ENCODE data around the gene GNB1.
A peak's percentile ranks its signal among the peaks of the same experiment; 100 is the strongest.
"Not testable (repeated sequence)": the region's sequence is repeated elsewhere in the genome, so short reads cannot be mapped to it uniquely, and the experiment has no call there.

Gene GNB1

DNA sequence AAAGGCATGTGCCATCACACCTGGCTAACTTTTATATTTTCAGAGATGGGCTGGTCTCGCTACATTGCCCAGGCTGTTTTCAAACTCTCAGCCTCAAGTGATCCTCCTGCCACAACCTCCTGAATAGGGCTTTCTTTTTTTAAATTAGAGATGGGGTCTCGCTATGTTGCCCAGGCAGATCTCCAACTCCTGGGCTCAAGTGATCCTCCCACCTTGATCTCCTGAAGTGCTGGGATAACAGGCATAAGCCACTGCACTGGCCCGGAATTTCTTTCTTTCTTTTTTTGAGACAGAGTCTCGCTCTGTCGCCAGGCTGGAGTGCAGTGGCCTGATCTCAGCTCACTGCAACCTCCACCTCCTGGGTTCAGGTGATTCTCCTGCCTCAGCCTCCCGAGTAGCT is 34.7 kb downstream of the GNB1 start:
- not testable (repeated sequence) for DNase-seq

DNA sequence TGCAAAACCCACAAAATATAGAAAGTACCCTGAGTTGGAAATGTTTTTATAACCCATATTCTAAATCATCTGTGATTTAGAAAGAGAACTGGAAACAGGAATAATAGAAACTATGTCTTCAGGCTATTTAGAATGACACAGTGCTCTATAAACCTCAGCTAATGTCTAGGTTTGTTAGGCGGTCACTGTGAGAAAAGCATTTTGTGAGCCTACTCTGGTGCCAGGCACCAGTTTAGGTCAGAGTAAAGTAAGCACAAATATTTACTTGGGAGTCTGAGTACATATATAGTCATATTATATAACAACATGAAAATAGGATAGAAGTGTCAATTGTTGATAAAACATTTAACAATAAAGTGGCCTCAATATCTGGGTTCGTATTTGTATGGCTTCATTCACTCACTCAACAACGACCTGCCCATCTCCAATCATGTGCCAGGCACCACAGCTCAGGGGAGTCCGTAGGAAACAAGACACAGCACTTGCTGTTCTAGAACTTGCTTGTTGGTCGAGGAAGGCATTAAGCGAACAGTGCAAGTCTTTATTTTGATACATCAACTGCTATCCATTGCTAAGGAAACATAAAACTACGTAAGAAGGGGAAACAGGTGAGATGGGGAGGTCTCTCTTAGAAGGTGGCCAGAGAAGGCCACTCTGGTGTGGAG is 37.2 kb downstream of the GNB1 start:
- DNase-seq = no peak

DNA sequence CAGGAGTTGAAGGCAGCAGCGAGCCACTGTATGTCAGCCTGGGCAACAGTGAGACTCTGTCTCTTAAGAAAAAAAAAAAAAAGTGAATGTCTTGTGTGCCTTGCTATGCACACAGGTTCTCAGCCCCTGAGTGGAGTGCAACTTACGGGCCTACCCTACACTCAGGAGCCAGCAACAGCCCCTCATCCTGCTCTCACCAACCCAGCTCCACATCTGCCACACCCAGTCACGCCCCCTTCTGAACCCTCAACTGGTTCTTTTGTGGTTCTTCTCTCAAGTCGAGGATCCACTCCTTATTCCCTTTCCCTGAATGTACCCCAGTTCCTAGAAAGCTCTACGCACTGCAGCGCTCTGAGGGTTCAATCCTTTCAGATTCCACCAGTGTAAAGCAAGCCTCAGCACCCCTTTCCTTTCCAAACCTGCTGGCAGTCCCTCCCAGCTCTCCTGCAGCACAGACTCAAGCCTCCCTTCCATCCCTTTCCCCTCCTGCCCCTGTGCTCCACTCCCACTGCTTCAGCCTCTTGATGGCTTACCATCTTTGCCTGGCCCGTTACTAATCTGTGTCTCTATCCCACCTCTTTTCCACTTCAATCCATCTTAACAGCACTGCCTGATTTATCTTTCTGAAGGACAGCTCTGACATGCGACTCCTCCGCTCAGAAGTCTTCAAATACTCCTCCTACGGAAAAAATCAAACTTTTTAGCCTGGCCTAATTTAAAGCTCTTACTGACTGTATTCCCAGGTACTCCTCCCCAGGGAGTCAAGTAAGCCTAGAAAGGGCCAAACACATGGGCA is 38.1 kb downstream of the GNB1 start:
- DNase-seq = no peak

DNA sequence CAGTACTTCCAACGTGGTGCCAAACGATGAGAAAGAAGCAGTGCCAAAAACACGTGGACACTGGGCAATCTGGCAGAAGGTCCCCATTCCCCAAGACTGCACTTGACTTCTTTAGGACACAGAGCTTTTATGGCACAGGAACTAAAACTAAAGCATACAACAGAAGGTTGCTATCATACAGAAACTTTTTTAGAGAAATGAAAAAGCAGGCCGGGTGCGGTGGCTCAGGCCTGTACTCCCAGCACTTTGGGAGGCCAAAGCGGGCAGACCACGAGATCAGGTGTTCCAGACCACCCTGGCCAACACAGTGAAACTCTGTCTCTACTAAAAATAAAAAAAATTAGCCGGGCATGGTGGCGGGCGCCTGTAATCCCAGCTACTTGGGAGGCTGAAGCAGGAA is 43.0 kb downstream of the GNB1 start:
- DNase-seq = no peak

DNA sequence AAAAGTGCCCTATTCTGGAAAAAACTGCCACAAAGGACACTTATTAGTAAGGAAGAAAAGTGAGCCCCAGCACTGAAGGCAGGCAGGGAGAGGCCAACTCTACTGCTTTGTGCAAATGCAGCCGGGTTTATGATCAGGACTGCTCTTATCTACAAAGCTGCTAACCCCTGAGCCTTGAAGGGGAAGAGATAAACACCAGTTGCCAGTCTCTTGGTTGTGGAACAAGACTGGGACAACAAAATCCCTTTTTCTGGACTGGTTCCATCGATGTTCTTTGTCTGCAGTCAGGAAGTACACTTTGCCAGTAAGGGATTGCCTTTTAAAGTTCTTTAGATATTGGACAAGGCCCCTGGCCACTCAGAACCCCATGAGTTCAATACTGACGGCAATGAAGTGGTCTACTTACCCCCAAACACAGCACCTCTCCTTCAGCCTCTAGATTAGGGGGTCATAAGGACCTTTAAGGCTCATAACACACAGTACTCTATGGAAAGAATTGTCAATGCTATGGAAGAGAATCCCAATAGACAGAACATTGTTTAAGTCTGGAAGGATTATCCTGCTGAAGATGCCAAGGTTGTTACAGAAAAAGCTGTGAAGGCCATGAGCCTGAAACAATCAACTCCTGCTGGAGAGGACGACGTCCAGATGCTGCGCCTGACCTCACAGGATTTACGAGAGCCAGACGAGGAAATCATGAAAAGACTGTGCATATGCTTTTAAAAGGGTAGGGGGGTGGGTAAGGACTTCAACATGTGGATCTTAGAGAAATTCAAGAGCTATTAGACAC is 43.6 kb downstream of the GNB1 start:
- DNase-seq = no peak

DNA sequence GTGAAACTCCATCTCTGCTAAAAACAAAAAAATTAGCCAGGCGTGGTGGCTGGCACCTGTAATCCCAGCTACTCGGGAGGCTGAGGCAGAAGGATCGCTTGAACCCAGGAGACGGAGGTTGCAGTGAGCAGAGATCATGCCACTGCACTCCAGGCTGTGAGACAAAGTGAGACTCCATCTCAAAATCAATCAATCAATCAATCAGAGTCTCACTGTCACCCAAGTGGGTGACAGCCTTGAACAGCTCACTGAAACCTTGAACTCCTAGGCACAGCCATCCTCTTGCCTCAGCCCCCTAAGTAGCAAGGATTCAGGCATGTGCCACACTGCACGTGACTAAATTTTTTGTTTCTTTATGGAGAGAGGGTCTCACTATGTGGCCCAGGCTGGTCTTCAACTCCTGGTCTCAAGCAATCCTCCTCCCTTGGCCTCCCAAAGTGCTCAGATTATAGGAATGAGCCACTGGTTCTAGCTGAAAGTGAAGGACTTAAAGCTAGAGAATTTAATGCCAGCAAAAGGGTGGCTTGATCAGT is 44.4 kb downstream of the GNB1 start:
- DNase-seq = no peak

DNA sequence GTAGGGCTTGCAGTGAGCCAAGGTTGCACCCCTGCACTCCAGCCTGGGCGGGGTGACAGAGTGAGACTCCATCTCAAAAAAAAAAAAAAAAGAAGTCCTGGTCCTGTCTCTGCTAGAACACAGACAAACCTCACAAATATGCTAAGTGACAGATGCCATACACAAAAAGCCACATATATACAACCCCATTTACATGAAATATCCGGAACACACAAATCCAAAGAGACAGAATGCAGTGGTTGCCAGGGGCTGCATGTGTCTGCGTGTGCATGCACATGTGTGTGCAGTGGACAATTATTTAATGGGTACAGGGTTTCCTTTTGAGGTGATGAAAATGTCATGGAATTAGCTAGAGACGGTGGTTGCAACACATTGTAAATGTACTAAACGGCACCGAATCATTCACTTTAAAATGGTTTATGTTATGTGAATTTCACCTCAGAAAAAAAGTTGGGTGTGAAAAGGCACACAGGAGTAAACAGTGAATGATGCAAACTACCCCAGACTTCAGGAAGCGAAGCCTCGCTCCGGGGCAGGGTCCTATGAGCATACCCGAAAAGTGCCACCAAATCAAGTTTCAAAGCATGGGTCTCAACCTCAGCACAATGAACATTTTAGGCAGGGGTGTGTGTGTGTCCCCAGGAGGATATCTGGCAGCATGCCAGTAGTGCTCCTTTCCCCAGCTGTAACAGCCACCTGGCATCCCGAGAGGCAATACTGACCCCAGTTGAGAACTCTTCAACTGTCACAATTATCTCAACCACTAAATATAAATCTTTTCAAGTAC is 48.3 kb downstream of the GNB1 start:
- peak; percentile 94 for DNase-seq

DNA sequence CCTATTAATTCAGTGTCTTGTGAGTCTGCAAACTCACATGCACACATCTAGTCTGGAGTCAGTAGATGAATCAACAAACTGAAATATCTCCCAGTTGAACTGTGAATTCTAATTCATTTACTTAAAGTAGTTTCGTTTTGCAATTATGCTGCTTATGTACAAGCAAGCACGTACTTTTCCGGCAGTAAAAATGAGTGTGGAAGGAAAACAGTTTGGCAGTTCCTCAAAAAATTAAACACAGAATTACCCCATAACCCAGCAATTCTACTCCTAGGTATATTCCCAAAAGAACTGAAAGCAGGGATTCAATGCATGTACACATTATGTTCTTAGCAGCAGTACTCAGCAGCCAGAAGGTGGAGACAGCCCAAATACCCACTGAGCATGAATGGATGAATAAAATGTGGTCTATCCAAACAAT is 49.3 kb downstream of the GNB1 start:
- no peak for DNase-seq

DNA sequence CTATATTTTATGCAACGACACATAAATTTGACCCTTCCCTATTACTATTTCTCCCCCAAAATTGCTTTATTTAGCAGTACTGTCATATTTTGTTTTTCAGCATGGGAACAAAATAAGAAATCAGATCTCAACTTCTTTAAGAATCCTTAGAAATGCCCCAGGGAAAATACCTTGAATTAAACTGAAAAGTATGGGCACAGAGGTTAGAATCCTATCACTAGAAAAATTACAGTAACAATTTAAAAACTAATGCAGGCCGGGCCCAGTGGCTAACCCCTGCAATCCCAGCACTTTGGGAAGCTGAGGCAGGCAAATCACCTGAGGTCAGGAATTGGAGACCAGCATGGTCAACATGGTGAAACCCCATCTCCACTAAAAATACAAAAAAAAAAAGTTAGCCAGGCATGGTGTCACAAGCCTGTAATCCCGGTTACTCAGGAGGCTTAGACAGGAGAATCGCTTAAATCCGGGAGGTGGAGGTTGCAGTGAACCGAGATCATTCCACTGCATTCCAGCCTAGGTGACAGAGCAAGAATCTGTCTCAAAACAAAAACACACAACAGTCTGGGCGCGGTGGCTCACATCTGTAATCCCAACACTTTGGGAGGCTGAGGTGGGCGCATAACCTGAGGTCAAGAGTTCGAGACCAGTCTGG is 51.4 kb downstream of the GNB1 start:
- no peak for DNase-seq

DNA sequence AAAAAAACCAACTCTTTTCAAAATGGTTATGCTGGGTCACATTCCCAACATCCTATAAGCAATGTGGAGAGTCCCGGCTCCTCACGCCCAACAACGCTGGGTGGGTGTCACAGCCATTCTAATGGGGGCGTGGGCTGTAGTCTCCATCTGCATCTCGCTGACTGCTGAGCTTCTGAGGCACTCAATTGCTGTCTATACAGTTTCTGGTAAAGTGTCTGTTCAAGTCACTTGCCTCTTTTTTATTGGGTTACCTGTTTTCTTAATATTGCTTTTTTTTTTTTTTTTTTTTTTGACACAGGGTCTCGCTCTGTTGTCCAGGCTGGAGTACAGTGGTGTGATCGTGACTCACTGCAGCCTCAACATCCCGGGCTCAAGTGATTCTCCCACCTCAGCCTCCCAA is 54.8 kb downstream of the GNB1 start:
- no peak for DNase-seq

DNA sequence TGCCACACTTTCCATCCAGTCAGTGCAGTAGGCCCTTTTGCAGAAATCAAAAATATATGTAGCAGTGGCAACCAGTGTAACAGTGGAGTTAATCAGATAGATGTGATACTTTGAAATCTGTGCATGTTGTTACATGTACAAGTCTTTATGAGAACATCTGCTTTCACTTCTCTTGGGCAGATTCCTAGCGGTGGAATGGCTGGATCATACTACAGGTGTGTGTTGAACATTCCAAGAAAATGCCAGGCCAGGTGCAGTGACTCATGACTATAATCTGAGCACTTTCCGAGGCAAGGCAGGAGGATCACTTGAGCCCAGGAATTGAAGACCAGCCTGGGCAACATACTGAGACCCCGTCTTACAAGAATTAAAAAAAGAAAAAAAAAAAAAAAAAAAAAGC is 55.3 kb downstream of the GNB1 start:
- DNase-seq = no peak

DNA sequence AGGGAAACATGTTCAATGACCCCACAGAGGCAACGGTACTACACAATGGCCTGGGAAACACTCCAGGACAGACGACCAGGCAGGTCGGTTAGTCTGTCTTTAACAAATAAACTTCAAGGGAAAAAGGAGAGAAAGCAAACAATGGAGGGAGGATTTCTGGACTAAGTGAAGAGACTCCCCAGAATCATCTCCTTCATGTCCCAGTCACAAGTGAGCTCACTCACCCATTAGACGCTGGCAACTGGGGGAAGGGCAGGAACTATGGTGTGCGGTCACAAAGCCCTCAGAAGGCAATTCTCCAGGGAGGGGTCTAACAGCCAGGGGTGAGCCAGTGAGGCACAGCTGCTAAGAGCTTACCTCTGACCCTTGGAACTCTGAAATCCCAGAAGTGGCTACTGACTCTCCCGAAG is 57.0 kb downstream of the GNB1 start:
- peak; percentile 80 for DNase-seq

DNA sequence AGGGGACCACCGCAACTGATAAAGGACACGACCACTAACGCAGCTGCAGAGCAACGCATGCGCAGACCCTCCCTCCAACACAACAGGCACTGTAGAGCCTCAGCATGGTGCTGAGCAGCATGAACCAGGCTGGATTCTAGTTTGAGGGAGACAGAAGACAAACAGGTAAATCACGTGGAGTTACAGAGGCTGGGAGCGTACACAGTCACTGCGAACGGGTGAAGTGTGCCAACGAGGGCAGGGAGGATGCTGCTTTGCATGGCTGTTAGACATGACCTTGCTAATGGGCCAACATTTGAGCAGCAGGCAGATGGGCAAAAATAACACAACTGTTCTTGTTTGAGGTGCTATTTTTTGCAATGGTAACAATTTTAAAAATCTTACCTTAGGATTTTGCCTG is 57.4 kb downstream of the GNB1 start:
- no peak for DNase-seq

DNA sequence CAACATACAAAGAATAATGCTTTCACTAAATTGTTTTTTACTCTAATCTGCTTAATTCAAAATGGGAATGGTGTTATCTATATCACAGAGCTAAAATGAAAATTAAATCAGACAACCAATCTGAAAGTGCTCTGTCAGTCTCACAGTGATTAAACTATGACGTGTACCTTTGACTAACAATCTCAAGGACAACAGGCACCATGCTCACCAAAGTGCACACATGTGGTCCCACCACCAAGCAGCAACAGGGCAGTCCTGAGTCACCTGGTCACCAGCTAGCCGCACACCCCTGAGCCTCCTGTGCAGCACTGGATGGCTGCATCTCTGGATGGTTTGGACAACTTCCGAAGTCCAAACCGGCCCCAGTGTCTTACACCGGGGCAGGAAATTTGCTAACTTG is 58.1 kb downstream of the GNB1 start:
- no peak for DNase-seq

DNA sequence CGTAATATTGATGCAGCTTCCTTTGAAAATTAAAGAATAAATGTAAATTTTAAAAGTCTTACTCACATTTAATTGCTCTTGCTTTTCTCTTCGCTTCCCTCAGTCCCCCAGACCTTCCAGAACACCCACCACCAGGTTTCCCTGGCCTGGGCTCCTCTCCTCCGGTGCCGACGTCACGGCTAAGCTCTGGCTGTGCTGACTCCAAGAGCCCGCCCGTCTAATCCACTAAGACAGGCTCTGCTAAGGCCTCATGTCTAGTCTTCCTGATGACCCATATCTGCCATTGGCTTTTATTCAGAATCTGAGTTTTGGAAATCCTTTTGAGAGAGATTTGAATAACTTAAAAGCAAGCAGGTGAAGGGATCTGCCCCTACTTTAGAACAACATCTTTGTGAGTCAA is 58.7 kb downstream of the GNB1 start:
- DNase-seq = no peak

DNA sequence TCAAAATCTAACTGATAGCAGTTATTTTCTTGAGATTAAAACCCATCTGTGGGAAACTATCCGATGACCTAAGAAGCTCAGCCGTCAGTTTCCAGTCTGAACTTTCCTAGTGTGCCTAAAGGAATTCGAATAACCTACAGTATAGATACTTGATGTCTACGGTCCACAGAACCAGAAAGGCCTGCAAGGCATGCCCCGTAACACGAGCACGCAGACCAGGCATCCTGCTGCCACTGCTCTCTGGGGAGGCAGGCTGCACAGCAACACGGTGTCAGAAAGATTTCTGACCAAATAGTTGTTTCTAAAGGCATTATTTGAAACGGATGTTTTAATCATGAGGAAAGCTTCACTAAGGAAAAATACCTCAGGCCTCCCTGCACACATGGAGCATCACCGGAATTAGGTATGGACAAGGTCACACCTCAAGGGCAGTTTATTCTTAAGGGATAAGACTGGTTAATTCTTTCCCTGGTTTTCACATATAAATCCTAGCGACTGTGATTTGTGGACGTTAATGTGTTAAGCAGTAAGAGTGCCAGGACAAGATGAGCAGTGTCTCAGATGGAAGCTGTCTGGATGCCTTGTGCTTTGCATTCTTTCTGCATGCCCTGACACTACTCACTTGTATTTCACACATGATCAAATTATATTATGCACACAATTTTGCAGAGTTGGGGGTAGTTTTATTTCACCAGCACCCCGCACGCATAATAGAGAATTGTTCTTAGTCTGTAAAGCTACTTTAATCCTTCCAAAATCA is 63.6 kb downstream of the GNB1 start:
- no peak for DNase-seq

DNA sequence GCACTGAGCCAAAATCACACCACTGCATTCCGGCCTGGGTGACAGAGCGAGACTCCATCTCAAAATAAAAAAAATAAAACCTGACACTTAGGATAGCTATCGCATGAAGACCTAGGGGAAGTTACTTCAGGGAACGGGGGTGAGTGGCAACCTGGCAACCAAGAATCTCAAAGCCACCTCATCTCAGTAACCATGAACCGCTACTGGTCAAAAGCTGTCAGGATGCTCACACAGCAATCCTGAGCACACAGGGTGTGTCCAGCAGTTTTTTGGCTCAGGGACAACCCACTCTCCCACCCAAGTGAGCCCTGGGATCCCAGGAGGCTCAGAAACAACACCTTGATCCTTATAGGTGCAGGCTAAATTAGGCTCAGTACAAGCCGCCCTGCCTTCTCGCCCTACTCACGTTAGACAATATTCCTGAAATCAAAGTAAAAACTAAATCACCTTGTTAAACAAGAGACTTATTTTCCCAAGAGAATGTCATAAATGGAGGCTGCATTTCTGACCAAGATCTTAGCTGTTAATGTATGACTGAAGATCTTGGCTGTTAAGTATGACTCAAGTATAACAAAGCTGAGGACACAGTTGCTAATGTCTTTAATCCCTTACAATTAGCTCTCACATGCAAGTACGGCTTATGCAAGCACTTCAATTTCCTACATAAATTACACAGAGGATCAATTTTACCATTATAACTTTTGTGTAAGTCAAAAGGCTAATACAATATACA is 64.4 kb downstream of the GNB1 start:
- no peak for DNase-seq

DNA sequence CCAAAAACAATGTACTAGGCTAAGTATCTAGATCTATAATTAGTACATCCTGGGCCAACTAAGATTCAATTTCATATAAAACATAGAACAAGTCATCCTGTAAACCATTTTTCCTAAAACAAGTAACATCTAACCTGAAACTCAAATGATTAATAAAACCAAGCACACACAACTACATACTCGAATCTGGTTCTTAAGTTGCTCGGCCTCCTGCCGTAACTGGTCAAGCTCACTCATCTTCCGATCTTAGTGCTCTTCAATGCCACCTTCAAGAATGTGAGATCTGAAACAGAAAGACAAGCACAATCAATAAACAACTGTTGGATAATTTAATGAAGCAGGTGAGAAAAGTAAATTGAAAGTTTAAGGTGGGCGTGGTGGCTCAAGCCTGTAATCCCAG is 65.7 kb downstream of the GNB1 start:
- no peak for DNase-seq

DNA sequence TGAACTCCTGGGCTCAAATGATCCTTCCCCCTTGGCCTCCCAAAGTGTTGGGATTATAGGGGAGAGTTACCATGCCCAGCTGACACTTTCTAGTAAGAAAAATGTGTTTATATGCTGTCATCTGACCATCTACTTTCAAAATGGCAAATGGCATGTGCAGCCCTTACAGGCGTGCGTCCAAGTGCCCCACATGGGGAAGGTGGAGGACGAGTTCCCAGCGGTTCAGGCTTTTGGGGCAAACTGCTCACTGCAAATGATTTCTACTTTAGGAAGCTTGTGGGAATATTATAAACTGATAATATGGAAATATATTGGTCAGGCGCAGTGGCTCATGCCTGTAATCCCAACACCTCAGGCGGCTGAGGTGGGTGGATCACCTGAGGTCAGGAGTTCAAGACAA is 71.1 kb downstream of the GNB1 start:
- no peak for DNase-seq

DNA sequence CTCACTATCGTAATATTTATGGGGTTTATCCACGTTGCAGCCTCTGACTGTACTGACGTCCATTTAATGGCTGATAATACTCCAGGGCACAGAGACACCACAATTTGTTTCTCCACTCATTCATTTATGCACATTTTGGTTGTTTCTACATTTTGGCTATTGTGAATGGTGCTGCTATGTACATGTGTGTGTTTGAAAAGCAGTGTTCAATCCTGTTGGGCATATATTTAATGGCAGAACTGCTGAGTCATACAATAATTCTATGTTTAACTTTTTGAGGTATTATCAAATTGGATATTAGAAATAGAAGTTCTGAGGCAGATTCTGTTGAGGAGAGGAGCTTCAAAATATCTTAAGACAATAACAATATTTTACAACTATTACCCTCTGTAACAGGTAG is 73.7 kb downstream of the GNB1 start:
- no peak for DNase-seq

All from NCI-H510A treated with DMSO at 0.1 percent for 48 hours (cell line).